Limb (tissue), 2 donors: ENCODE data around the gene NDUFS7.

ENCODE experiments used
- DNase-seq, 2 donors: peaks; one replicate each; pipeline ENCODE4 v3.0.0-alpha.2; 2016; ENCODE audit errors: extremely low spot score in 2 of 2

NDUFS7 gene

DNA sequence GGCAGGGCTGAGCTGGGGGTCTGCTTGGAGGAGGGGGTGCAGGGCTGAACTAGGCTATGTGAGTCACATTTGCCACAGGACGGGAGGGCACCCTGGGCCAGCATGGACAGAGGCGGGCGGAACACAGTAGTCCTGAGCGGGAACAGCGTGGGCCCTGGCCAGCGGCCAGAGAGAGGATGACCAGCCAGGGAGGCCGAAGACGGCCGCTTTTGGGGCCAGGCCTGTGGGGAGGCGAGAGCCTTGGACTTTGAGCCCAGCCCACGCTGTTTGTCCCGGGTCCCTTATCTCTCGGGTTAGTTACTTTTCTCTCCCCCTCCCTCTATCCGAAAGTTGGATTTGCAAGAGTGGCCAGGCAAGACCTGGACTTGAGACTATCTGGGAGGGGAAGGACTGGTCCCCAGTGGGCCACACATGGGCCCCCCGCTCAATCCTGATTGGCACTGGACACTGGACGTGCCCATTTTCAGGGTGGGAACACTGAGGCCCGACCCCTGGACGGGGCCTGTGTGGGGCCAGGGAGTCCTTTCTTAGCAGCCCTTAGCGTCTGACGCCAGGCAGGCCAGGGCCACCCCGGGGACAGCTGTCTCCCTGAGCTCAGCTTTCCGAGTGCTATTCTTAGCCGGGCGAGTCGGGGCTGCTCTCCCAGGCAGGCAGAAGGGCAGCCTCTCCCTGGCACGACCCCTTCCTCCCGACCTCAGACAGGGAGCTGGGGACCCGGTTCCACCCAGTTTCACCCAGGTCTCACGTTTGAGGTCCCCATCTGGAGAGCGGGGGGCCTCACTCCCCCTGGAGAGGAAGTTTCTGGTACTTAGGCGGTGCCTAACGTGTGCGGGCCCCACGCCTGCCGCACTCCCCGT, 16.8 kb downstream of the NDUFS7 start:
- peak in 1 of 2 donors; percentile 25 for DNase-seq

DNA sequence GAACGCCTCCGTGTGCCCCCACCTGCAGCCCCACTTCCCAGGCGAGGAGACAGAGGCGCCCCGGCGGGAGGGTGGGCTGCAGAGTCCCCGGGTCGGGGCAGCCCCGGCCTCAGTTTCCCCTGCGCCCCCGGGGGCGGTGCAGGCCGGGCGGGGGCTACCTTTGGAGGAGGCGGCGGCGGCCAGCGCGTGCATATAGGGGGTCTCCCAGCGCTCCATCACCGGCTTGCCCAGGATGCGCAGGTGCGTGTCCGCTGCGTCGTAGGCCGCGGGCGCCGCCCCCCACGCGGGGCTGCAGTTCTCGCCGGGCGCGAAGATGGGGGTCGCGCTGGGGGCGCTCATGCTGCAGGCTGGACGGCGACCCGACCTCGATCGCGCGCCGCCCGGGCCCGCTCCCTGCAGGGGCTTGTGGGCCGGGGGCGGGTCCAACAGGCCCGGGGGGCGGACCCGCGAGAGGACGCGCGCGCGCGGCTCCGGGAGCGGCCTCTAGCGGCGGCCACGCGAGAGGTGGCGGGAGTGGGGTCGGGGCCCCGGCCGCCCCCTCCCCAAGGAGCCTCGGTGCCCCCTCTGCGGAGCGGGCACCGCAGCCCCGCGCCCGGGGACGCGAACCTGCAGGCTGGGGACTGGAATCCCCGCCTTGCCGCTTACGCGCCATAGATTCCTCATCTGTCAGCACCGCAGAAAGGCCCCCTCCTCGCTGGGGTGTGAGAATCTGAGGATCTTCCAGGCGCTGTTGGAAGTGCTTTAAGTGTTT, 17.6 kb downstream of the NDUFS7 start, which contains the start of gene GAMT:
Gene GAMT (minus strand): TSS at position 405 of the 751 bp plus-strand sequence. CDS start 66 bp downstream, at position 339.
- DNase-seq, result peak; percentile 42 to 80

DNA sequence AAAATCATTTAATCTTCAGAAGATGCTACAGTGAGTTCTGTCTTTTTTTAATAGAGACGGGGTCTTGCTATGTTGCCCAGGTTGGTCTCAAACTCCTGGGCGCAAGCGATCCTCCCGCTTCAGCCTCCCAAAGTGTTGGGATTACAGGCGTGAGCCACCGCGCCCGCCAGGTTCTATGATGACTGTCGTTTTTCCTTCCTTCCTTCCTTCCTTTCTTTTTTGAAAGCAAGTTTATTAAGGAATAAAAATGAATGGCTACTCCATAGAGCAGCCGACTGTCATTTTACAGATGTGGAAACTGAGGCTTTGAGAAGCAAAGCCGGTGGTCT, 18.1 kb downstream of the NDUFS7 start:
- DNase-seq, result no peak

DNA sequence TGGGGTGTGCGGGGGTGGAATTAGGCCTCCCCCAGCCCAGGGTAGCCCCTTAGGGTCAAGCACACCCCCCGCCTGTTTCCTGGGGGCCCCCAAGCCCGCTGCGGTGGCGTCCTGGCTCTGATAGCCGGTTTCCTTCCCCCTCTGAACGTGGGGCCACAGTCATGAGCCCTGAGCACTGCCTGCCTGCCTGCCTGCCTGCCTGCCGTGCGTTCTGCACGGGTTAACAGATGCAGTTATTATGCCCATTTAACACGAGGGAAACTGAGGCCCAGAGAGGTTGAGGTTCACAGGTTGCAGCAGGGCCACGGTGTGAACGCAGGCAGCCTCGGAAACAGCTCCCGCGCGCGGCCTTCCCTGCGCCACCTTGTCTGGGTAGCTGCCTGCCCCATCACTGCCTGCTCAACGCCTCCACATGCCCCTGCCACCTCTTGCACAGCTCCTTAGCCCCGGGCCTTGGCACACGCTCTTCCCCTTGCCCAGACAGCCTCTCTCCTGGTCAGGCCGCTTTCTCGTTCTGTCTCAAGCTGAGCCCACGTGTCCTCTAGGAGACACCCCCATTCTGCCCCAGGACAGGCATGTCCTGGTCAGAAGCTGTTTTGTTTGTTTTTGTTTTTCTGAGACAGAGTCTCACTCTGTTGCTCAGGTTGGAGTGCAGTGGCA, 18.8 kb downstream of the NDUFS7 start:
- no peak for DNase-seq

- peak; percentile 99 for DNase-seq
Observed at GRCh38 chr19:1406774-1407527, 23.2 kb downstream of the NDUFS7 start.

DNA sequence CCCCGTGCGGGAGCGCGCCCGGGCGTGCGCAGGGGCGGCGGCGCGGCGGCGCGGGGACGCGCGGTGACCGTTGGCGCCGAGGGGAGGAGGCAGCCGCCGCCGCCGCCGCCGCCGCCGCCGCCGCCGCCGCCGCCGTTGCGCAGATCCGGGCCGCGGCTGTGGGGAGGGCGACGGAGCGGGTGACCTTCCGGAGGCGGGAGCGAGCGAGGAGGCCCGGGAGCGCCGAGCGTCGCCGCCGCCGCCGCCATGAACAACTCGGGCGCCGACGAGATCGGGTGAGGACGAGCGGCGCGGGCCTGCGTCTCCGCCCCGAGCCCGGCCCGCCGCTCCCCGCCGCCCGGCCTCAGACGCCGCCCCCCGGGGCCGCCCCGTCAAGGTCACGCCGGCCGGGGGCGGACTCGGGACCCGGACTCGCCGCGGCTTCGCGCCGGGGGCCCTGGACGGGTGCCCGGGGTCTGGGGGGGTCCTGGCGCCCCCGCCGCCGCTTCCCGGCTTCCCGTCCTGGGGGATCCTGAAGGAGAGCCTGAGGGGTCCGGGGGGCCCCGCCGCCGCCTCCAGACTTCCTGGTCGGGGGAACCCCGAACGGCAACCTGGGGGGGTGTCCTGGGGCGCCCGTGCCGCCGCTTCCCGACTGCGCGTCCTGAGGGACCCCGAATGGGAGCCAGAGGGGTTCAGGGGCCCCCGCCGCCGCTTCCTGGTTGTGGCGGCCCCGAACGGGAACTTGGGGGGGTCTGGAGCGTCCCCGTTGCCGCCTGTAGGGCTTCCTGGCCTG, 24.0 kb downstream of the NDUFS7 start, which contains the start of gene DAZAP1:
Gene DAZAP1 (plus strand): TSS at position 59 of the 772 bp plus-strand sequence. CDS start 188 bp downstream, at position 247.
- peak in 1 of 2 donors; percentile 70 for DNase-seq

- peak in 1 of 2 donors; percentile 66 for DNase-seq
Observed at GRCh38 chr19:1408300-1409203, 24.8 kb downstream of the NDUFS7 start.

DNA sequence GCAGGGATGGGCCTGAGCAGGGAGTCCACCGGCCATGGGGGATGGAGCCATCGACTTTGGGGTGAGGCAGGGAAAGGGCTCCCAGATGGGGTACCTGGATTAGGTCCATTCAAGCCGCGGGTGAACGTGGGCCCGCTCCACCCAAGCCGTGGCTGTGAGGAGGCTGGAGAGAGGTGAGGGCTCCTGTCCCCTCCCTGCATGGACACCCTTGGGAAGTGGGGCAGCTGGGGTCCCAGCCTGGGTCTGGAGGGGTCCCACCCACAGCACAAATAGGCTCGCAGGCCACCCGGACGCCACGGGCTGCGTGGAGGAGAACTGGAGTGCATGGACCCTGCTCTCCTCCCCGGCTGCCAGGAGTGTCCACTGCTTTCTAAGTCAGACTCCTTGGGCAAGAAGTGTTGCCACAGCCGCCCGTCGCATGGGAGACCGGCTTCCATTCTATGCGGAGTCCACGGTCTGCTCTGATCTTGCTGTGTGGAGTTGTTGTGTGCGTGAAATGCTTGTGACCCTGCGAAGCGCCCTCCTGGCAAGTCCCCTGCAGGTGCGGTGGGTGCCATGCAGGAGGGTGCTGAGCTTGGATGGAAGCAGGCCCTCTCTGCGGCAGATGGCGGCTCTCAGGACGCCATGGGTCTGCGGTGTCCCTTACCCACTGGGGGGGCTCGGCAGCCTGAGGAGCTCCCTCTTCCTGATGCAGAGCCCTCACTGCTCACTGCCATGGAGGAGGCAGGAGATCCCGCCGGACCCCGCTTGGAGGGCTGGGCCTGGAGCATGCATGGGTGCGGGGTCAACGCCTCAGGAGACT, 25.7 kb downstream of the NDUFS7 start:
- DNase-seq, result no peak

GRCh38 chr19:1410136-1410786, 26.6 kb downstream of the NDUFS7 start:
- no peak for DNase-seq

- no peak for DNase-seq
Observed at GRCh38 chr19:1410789-1411188, 27.1 kb downstream of the NDUFS7 start.

DNA sequence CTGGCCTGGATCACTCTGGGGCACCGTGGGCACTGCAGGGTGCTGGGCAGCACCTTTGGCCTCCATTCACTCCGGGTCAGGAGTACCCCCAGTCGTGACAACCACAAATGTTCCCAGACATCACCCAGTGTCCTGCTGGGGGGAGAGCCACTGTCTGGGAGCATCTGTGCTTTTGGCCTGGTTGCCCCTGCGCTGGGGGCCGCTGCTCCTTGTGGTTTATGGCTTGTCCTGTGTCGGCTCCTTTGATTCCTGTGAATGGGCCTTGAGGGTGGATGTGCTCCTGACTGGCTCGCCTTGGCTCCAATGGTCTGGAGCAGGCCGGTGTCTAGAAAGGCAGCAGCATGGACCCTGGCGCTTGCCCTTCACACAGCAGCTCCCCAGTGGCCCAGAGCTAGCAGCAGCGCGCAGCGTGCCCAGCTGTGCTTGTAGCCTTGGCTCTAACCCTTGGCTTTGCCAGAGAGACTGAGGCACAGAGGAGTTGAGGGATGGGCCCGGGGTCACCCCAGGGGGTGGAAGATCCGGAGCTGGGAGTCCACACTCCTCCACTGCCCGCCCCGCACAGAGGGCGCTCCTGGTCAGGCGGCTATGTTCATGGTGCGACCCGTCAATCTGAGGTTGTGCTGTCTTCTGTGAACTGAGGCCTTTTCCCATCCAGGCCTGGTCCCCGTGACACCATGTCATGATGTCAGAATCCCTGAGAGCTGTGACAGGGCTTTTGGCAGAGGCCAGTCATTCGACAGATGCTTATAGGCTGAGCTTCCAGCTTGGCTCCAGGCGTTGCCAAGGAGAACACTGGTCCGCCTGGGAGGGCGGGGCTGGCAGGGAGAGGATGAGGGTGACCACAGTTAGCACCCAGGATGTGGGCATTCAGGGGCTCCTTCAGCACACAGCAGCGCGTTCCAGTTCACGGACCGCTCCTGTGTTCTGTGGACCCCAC, 27.8 kb downstream of the NDUFS7 start:
- DNase-seq, result no peak

DNA sequence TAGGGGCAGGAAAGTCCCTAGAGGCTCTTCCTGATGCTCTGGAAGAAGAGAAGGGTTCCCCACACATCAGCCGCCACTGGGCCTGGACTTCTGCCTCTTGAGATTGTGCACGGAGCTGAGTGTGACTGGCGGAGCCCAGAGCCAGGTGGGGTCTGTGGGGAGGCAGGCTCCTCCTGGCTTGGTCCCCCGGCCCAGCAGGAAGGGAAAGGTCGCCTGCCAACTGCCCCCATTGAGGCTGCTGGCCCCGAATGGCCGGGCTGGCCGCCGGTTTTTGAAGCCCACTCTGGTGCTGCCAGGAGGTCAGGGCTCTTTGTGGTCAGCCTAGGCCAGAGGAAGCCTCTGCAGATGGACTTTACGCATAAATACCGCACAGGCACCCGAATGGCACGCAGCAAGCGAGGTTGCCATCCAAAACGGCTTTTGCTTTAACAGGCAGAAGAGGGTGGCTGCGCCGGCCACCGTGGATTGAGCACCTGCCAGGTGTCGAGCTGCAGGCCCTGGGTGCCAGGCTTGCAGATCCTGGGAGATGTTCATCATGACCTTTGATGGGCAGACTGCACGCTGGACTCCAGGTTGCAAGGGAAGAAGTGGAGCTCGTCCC, 28.7 kb downstream of the NDUFS7 start:
- DNase-seq, result no peak

DNA sequence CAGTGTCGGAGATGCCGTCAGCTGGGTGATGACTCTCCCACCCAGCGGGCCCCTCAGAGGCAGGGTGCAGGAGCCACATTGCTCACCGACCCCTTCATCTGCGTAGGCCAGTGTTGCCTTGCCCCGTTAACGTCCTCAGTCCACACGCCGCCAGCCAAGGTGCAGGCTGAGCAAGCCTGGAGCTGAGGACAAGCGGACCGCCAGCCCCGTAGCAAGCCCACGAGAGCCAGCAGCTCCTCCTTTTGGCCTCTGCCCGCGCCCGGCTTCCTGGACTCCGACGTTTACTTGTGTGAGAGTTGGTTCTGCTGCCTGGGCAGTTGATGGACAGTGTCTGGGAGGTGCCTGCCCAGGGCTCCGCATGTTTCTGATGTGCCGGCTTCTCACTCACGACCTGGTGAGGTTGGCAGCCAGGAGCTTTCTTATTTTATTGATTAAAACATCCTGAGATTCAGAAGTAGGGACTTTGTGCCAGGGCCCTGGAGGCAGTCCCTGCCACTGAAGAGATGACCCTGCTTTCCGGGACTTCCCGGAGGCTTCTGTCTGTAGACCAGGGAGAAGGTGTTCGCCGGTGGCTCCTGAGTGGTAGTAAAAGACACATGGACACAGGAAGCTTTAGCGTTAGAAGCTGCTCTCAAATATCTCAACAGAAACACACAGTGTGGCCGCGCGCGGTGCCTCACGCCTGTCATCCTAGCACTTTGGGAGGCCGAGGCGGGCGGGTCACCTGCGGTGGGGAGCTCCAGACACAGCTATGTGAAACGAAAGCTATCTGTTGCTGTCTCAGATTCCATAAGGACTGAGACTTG, 29.5 kb downstream of the NDUFS7 start:
- DNase-seq, result no peak

DNA sequence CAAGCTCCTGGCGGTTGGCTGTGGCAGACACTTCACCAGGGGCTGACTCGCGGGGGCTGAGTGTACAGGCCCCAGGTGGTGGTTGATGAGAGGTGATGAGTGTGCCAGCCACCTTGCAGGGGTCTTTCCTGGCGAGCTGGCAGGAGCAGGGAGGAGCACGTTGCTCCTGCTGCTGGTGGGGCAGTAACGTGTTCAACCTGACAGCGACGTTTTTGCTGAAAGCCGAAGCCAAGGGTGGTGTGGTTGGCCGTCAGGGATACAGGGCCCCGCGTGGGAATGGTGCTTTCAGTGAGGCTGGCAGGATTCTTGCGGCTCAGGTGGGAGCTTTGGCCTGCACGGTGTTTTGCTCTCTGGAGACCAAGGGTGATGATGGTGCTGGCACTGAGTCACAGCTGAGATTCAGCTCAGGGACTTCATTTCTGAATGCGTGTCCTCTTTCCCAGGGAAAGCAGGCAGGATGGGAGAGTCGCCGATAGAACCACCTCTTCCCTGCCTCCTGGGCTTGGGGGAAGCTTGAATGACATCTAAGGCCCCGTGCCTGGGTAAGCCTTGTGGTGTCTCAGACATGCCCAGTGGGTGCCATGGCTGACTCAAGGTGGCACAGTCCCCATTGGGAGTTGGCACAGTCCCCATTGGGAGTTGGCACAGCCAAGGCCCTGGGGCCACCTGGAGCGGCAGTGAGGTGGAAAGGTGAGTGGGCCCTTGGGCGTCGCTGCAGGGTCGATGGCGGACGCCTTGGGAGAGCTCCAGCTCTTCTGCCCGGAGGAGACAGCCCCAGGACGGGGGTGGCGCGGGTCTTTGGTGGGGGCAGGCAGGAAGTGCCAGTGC, 32.5 kb downstream of the NDUFS7 start:
- no peak for DNase-seq

DNA sequence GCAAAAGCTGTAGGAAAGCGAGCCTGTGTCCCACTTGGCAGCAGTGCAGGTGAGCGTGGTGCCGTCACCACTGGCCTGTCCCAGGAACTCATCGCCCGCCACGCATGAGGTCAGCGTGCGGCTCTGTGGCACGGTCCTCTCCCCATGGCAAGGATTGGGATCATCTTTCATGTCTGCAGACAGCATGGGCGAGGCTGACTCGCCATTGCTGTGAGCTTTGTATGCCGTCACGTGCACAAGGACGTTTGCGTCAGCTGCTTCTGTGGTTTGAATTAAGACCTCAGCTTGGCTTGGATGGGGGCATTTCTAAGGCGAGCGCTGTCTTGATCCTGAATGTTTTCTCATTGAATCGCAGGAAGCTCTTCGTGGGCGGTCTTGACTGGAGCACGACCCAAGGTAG, 33.4 kb downstream of the NDUFS7 start:
- DNase-seq, result no peak
